B cell (primary cell): Measurements from ENCODE around the gene ANK3. TPM values are rescaled to one million over a fixed set of nuclear protein-coding genes. Genes with fewer than 3 reads are reported as not detected.

Experiments
- ATAC-seq: fragments of 200-7000 bp; cut with Tn5 transposase; one replicate; pipeline ENCODE4 v1.10.0; 2021; ENCODE audit warnings: low read depth, mild to moderate bottlenecking, moderate number of reproducible peaks, moderate library complexity
- CTCF ChIA-PET: fragments of 350-600 bp; sonication (Branson Sonifier 250); formaldehyde crosslinking; loops from one replicate; lab custom pipeline; 2021; ENCODE audit warnings: antibody characterized with exemption, inconsistent platforms; lab: Charles Lee
- POLR2A ChIA-PET: fragments of 350-600 bp; sonication (Branson Sonifier 250); formaldehyde crosslinking; loops from one replicate; lab custom pipeline; 2021; ENCODE audit warnings: antibody characterized with exemption; lab: Charles Lee
- DNase-seq: peaks from one replicate; pipeline ENCODE4 v3.0.0; 2013
- H2AFZ ChIP-seq: 2 replicates; pipeline ENCODE4 v1.6.1; 2012; ENCODE audit warnings: mild to moderate bottlenecking, low read depth, low read length; ENCODE audit not compliant: insufficient read depth, poor library complexity, severe bottlenecking
- H3K27ac ChIP-seq, 2 donors: 1 replicate in 1 of 2; 2 replicates in 1 of 2; pipeline ENCODE4 v1.5.1; 2012 to 2013; ENCODE audit warnings: low read length in 2 of 2, mild to moderate bottlenecking in 2 of 2, moderate library complexity in 1 of 2
- H3K27me3 ChIP-seq, 4 experiments: fragments of 200-600 bp in 1 of 4; sonication (generic) in 1 of 4; replicated peaks in 1 of 4; 1 replicate in 2 of 4; 2 replicates in 2 of 4; pipeline versions ENCODE4 v1.6.1 to v1.7.0; 2013 to 2016; ENCODE audit warnings: low read length in 3 of 4, mild to moderate bottlenecking in 2 of 4, mixed read lengths in 1 of 4, moderate library complexity in 1 of 4; ENCODE audit not compliant: insufficient read depth in 4 of 4, control insufficient read depth in 3 of 4; ENCODE audit errors: control extremely low read depth in 1 of 4
- H3K36me3 ChIP-seq, 2 experiments: replicated peaks in 1 of 2; 1 replicate in 1 of 2; 2 replicates in 1 of 2; pipeline versions ENCODE4 v1.6.1 to v1.7.1; 2013; ENCODE audit warnings: low read length in 1 of 2; ENCODE audit not compliant: insufficient read depth in 2 of 2, control insufficient read depth in 1 of 2; ENCODE audit errors: control extremely low read depth in 1 of 2, extremely low read depth in 1 of 2
- H3K4me1 ChIP-seq, 2 donors: fragments of 200-600 bp in 1 of 2; sonication (generic) in 1 of 2; 1 replicate in 1 of 2; 2 replicates in 1 of 2; pipeline versions ENCODE4 v1.5.1 to v1.6.1; 2013 to 2017; ENCODE audit warnings: low read length in 2 of 2; ENCODE audit not compliant: control insufficient read depth in 2 of 2, insufficient read depth in 2 of 2
- H3K4me2 ChIP-seq: replicated peaks from 2 replicates; pipeline ENCODE3; 2012; ENCODE audit warnings: mild to moderate bottlenecking, low read depth, low read length; ENCODE audit not compliant: poor library complexity, severe bottlenecking
- H3K4me3 ChIP-seq, 5 experiments: fragments of 200-600 bp in 1 of 5; sonication (generic) in 1 of 5; 1 replicate in 3 of 5; 2 replicates in 2 of 5; pipeline versions ENCODE4 v1.5.1 to v1.7.0; 2011 to 2016; ENCODE audit warnings: low read length in 4 of 5, mild to moderate bottlenecking in 4 of 5, low read depth in 2 of 5, control low read depth in 1 of 5, moderate library complexity in 1 of 5; ENCODE audit not compliant: insufficient read depth in 1 of 5; ENCODE audit errors: control extremely low read depth in 1 of 5, extremely low read depth in 1 of 5
- H3K79me2 ChIP-seq: fragments of 200-600 bp; sonication (generic); one replicate; pipeline ENCODE4 v1.6.0; 2016; ENCODE audit warnings: low read length; ENCODE audit not compliant: control insufficient read depth, insufficient read depth
- H3K9ac ChIP-seq: fragments of 200-600 bp; sonication (generic); 2 replicates; pipeline ENCODE4 v1.6.1; 2017; ENCODE audit warnings: mild to moderate bottlenecking, low read length, moderate library complexity
- H3K9me3 ChIP-seq, 3 donors: one replicate each; pipeline versions ENCODE4 v1.6.1 to v1.7.1; 2013; ENCODE audit warnings: low read length in 2 of 3; ENCODE audit not compliant: control insufficient read depth in 2 of 3, insufficient read depth in 1 of 3; ENCODE audit errors: control extremely low read depth in 1 of 3
- H4K20me1 ChIP-seq: 2 replicates; pipeline ENCODE4 v1.6.0; 2012; ENCODE audit warnings: mild to moderate bottlenecking, low read length; ENCODE audit not compliant: insufficient read depth, control insufficient read depth, poor library complexity, severe bottlenecking
- H3K27ac Mint-ChIP-seq: one replicate; pipeline ENCODE4 v1.8.0; 2021; ENCODE audit warnings: mixed read lengths
- H3K27me3 Mint-ChIP-seq: one replicate; pipeline ENCODE4 v1.8.0; 2021; ENCODE audit warnings: mixed read lengths
- H3K4me1 Mint-ChIP-seq: one replicate; pipeline ENCODE4 v1.8.0; 2021; ENCODE audit warnings: mixed read lengths
- H3K4me3 Mint-ChIP-seq: one replicate; pipeline ENCODE4 v1.8.0; 2021; ENCODE audit warnings: mixed read lengths
- H3K9me3 Mint-ChIP-seq: one replicate; pipeline ENCODE4 v1.8.0; 2022; ENCODE audit warnings: mixed read lengths; ENCODE audit not compliant: insufficient read depth
- CTCF ChIP-seq: fragments of 200-600 bp; IDR thresholded peaks from one replicate; pipeline ENCODE4 v1.8.0; 2022; ENCODE audit warnings: antibody characterized with exemption, mild to moderate bottlenecking
- EZH2 ChIP-seq: IDR thresholded peaks from 2 replicates; pipeline ENCODE4 v1.6.1; 2012; ENCODE audit warnings: borderline replicate concordance, low read depth, mild to moderate bottlenecking, moderate library complexity, low read length; ENCODE audit not compliant: insufficient read depth, poor library complexity, severe bottlenecking
- WGBS: methylation state at CpG from one replicate; pipeline ENCODE4 v1.1.5; 2013; ENCODE audit warnings: missing lambda C conversion rate; ENCODE audit not compliant: insufficient coverage; 5-methylcytosine and 5-hydroxymethylcytosine counted together
- intact Hi-C: fragments of 100-400 bp; cut with micrococcal nuclease; formaldehyde crosslinking; loops from one replicate; pipeline ENCODE4 v1.10.0; 2022
- polyA plus RNA-seq: library from polyadenylated mRNA; depleted of rRNA; stranded (reverse); fragments of >200 nt; gene quantifications from 2 replicates; pipeline ENCODE4 v1.2.3, GENCODE V29; 2012
- total RNA-seq, 2 donors: library from RNA; stranded (reverse); fragments of 120-200 nt in 1 of 2; gene quantifications; 1 replicate in 1 of 2; 2 replicates in 1 of 2; pipeline versions ENCODE4 v1.2.3 to v1.2.4, GENCODE V29; 2013 to 2022

ANK3 gene
- total and polyA plus RNA-seq, 2 donors (not counting 1 experiment from before 2014, with no cell fraction given): 4.9 to 21.6 TPM

GRCh38 chr10:60286559-60286958, 103.1 kb downstream of the ANK3 start:
- WGBS: no CpG with 5 or more reads among the region's 1 CpG
- TF ChIP-seq EZH2 (no peak), CTCF (no peak)
- H3K4me1 Mint-ChIP-seq: peaks cover 32% of the 10 kb centered on the region
- Histone ChIP-seq H2AFZ (no peak overlapping the region), H3K4me2 (no peak overlapping the region), H3K27ac (no peak overlapping the region), H3K9me3 (no peaks in the 10 kb centered on the region), H3K4me1 (peaks cover 3 to 22% of the 10 kb centered on the region in 2 donors), H3K9ac (no peak overlapping the region), H4K20me1 (no peaks in the 10 kb centered on the region), H3K36me3 (no peaks in the 10 kb centered on the region), H3K27me3 (no peaks in the 10 kb centered on the region), H3K79me2 (no peaks in the 10 kb centered on the region), H3K4me3 (no peak overlapping the region)
- ChIA-PET POLR2A (no interaction called here), CTCF (no interaction called here)
- intact Hi-C loops: loop anchor here (5.0 kb wide), 1 partner anchor 66 kb away; no protein-coding TSS in a partner anchor
- no peaks in the 10 kb centered on the region for H3K9me3 Mint-ChIP-seq
- no peak overlapping the region for H3K4me3 Mint-ChIP-seq
- ATAC-seq: no peak
- no peak for DNase-seq
- no peaks in the 10 kb centered on the region for H3K27me3 Mint-ChIP-seq
- H3K27ac Mint-ChIP-seq: no peak overlapping the region

- Histone ChIP-seq H3K79me2 (no peaks in the 10 kb centered on the region), H3K27ac (peak overlapping the region in 1 of 2 donors; percentile 52), H3K4me1 (peaks cover 3 to 22% of the 10 kb centered on the region in 2 donors), H3K9ac (no peak overlapping the region), H3K36me3 (no peaks in the 10 kb centered on the region), H3K27me3 (no peaks in the 10 kb centered on the region), H2AFZ (no peak overlapping the region), H4K20me1 (no peaks in the 10 kb centered on the region), H3K4me2 (peak overlapping the region; percentile 37), H3K9me3 (no peaks in the 10 kb centered on the region), H3K4me3 (no peak overlapping the region)
- Mint-ChIP-seq H3K27ac (no peak overlapping the region), H3K27me3 (no peaks in the 10 kb centered on the region), H3K9me3 (no peaks in the 10 kb centered on the region), H3K4me1 (peaks cover 30% of the 10 kb centered on the region), H3K4me3 (no peak overlapping the region)
- no peak for ATAC-seq
- ChIA-PET CTCF (interaction anchor here (1.0 to 1.9 kb wide), 2 partner anchors 46 to 80 kb away, joined by 3 to 9 read pairs; no protein-coding TSS in a partner anchor), POLR2A (interaction anchor here (0.9 kb wide), 1 partner anchor 11 kb away, joined by 5 read pairs; no protein-coding TSS in a partner anchor)
- intact Hi-C loops: loop anchor here (2.0 kb wide), 1 partner anchor 47 kb away; no protein-coding TSS in a partner anchor
- TF ChIP-seq EZH2 (no peak), CTCF (no peak)
- DNase-seq: no peak
- no CpG with 5 or more reads among the region's 2 CpGs for WGBS
Measured at GRCh38 chr10:60283397-60283796, 106.3 kb downstream of the ANK3 start.
